Ammon's horn (tissue), 1 donor: ENCODE measurements around the gene FERMT3.
A peak's percentile ranks its signal among the peaks of the same experiment; 100 is the strongest.

Source experiments
- DNase-seq: peaks from one replicate; pipeline ENCODE4 v3.0.0-alpha.2; 2016; ENCODE audit warnings: low spot score

FERMT3 gene

GRCh38 chr11:64186492-64187165 is 19.9 kb upstream of the FERMT3 start:
- no peak for DNase-seq

DNA sequence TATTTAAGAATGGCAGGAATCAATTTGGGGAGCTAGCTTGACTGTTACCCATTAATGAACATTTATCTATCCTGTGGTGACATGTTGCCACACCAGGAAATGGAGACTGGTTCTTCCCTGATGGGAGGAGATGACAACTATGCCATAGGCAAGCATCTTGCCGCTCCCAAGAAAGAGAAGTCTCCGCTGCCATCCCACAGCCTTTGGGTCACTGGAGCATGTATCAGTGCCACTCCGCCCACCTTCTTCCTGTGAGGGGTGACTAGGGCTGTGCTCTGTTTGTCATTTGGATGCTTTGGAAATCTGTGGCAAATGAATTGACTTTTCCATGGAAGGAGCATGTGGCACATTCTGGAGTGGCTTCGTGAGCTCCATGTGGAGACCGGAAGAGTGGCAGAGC is 14.1 kb upstream of the FERMT3 start:
- no peak for DNase-seq

GRCh38 chr11:64196626-64197025 is 9.9 kb upstream of the FERMT3 start:
- no peak for DNase-seq

DNA sequence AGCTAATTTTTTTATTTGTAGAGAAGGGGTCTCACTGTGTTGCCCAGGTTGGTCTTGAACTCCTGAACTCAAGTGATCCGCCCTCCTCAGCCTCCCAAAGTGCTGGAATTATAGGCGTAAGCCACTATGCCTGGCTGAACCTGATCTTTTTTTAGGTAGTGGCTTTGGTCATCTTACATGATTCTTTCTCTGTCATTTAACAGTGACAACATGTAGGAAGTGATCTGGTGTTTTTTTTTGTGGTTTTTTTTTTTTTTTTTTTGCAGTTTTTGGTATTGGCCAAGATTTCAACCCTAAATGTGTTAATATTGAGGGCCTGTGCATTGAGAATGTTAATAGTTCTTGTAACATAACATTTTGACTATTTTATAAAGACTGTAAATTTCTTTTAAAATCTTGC is 8.0 kb upstream of the FERMT3 start:
- no peak for DNase-seq

GRCh38 chr11:64201543-64201942 is 5.0 kb upstream of the FERMT3 start:
- DNase-seq = no peak

- DNase-seq = no peak
Observed at GRCh38 chr11:64202992-64203391, 3.5 kb upstream of the FERMT3 start.

DNA sequence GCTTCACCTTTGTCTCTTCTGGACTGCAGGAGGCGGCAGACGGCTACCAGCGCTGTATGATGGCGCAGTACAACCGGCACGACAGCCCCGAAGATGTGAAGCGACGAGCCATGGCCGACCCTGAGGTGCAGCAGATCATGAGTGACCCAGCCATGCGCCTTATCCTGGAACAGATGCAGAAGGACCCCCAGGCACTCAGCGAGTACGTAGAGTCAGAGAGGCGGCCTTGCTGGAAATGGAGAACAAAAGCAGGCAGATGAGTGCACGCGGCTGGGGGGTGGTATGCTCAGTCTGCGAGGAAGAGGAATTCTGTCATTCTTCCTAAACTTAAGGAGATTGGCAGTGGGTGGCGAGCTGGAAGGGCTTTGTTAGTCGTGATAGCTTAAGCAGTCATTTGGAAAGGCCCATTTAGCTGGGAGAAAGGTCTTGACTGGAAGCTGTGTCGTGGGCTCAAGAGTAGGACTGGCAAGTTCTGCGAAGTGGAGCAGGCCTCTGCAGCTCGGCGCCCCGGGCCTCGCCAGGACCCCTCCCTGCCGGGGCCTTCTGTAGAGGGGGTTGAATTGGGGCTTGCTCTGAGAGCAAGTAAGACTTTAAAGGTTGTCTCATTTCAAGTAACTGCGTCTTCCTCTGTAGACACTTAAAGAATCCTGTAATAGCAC is 3.0 kb upstream of the FERMT3 start:
- DNase-seq = no peak

DNA sequence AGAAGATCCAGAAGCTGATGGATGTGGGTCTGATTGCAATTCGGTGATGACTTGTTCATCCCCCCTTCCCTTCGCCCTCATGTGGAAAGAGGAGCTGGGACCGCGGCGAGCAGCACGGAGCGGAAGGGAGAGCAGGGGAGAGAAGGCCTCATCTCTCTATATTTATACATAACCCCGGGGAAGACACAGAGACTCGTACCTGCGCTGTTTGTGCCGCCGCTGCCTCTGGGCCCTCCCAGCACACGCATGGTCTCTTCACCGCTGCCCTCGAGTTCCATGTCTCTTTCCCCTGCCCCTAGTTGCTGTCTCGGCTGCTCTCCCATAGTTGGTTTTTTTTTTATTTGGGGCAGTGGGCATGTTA is 2.5 kb upstream of the FERMT3 start:
- no peak for DNase-seq

GRCh38 chr11:64204464-64204989 is 2.0 kb upstream of the FERMT3 start:
- DNase-seq = peak; percentile 95

DNA sequence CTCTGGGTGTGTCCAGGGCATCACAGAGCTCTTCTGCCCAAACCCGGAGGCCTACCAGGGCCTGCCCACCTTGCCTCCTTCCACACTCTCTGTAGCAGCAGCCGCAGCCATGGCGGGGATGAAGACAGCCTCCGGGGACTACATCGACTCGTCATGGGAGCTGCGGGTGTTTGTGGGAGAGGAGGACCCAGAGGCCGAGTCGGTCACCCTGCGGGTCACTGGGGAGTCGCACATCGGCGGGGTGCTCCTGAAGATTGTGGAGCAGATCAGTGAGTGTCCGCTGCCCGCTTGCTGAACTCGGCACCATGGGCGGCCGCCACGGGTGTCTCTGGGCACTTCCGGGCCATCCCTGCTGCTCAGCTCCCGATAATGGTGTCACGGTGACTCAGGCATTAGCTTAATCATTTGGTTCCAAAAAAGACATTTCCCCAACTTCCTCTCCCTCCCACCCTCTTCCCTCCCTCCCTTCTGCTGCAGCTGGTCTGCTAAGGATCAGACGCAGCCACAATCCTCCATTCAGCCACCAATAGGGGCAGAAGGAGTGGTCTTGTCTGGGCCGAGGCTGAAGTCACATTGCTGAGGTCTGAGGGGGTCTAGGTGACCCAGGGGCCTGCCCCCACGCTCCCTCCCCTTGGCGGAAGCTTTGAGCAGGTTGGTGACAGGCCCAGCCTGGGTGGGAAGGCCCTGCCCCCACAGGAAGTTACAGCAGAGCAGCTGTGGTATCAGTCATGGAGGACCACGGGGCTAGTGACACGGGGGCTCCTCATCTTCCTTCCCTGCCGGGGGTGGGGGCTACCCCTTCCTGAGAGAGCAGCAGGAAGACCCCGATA is 950 bp downstream of the FERMT3 start:
- peak; percentile 68 for DNase-seq

- no peak for DNase-seq
Observed at GRCh38 chr11:64208086-64208795, 1.7 kb downstream of the FERMT3 start.

DNA sequence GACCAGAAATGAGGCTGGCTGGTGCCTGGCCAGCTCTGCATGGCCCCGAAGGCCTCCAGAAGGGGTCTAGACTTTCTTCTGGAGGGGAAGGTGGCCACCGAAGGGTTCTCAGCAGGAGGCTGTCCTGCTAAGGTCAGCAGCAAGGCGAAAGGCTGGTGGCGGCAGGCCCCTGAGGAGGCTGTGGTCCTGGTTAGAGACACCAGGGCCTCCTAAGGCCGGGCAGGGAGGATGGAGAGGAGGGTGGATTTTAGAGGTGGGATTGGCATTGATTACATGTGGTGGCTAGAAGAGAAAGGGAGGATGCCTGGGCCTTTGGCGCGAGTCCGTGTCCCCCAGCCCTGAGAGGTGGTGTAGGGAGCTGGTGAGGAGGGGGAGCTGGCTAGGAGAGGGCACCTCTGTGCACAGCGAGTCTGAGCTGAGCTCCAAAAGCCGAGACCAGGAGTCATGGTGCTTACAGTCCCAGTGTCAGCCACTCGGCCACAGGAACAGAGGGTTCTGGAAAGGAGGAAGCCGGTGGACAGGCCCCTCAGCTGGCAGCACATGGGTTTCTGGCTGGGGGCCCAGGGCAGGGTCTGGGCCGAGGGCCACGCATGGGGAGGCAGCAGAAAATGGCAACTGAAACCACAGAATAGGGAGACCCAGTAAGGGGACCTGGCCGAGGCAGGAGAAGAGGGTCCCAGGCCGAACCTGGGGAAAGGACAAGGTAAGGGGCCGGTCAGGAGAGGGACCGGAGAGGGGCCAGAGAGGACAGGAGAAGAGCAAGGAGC is 2.5 kb downstream of the FERMT3 start:
- DNase-seq = no peak

DNA sequence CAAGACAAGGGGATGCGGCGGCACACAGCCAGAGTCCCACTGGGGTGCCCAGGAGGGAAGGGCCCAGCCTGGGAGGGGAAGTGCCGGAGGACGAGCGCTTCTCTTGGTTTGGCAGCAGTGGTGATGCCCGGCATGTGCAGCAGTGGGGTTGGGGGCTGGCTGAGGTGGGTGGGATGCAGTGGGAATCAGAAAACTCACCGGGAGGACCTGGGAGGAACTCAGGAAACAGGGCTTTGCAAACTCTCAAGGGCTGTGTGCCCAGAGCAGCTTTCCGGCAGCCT is 3.0 kb downstream of the FERMT3 start:
- DNase-seq = no peak

- no peak for DNase-seq
Observed at GRCh38 chr11:64210301-64211020, 3.9 kb downstream of the FERMT3 start.

GRCh38 chr11:64211181-64211872 is 4.8 kb downstream of the FERMT3 start:
- no peak for DNase-seq

- DNase-seq = no peak
Observed at GRCh38 chr11:64216879-64217278, 10.4 kb downstream of the FERMT3 start.

DNA sequence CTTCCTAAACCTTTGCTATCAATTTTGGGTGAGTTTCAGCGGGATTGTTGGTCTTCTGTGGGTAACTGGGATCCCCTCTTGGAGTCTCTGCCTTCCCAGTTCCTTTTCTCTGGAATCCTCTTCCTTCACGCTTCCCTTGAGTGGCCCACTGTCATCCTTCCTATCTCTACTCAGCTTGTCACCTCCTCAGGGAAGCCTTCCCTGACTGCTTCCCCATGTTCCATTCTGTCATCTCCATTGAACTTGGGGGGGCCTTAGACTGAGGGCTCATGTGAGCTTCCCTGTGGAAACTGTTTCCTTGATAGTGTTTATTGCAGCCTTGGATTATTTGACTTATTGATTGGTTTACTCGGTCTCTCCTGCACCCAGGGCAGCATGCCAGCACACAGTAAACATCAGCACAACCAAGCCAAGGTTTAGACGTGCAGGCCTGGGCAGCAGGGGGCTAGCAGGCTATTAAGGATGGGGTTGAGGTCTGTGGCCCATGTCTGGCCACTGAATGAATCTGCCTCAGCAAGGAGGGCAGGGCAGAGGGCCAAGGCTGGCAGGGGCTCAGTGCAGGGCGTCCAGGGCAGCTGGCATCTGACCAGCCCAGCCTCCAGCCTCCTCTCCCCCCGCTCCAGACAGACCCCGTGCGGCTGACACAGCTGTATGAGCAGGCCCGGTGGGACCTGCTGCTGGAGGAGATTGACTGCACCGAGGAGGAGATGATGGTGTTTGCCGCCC is 12.3 kb downstream of the FERMT3 start:
- no peak for DNase-seq

DNA sequence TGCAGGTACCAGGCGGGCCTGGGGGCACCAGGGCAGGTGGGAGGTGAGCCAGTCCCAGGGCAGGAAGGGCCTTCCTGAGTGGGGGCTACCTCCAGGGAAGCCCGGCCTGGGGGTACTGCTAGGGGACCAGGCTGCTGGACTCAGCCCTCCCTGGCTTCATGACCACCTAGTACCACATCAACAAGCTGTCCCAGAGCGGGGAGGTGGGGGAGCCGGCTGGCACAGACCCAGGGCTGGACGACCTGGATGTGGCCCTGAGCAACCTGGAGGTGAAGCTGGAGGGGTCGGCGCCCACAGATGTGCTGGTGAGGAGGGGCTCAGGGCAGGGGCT is 12.8 kb downstream of the FERMT3 start:
- no peak for DNase-seq

GRCh38 chr11:64219755-64220154 is 13.2 kb downstream of the FERMT3 start:
- DNase-seq = no peak

GRCh38 chr11:64220271-64220670 is 13.8 kb downstream of the FERMT3 start:
- no peak for DNase-seq
